NCI-H1417 treated with DMSO at 0.1 percent for 48 hours (cell line): ENCODE data around the gene MOGAT1.
"Not testable (repeated sequence)": the region's sequence is repeated elsewhere in the genome, so short reads cannot be mapped to it uniquely, and the experiment has no call there.

Experiments used
- DNase-seq: peaks from one replicate; lab custom pipeline; 2025; lab: John Stamatoyannopoulos, UW

MOGAT1 gene

DNA sequence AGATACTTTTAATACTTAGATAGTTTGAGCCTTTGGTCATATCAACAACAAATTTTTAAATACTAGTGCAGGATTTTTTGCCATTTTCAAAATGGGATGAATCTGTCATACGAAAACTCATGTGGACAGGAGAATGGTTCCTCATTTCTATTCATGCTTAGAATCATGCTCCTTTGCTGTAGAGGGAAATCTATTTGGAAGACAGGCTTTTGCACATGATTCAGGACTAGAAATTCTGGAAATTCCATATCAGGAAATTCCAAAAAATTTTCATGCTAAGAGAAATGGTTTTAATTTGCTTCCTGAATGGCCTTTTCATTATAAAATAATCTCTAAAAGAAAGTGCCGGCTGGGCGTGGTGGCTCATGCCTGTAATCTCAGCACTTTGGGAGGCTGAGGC is 39.3 kb downstream of the MOGAT1 start:
- no peak for DNase-seq

DNA sequence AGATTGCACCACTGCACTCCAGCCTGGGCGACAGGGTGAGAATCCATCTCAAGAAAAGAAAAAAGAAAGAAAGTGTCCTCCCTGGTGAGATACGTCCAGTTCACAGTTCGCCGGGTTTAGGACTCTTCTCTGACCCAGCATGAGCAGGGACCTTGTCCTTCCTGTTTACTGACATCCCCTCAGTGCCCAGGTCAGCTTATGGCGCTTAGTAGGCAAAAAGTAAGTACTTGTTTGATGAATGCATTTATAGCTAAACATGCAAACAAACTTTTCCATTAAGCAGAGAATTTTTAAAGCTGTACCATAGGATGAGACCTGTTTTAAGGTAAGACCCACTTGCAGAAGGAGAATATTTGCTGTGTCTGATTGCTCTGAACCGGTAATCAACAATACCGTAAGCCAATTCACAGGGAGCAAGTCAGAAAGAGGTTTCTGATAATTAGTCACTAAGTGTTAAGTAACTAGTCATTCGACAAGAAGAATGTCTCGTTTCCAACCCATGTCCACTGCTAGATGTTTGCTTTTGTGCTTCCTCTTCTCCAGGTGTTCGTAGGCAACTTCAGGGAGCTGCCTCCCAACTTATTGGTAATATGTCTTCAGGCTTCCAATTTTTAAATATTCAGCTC is 40.0 kb downstream of the MOGAT1 start:
- DNase-seq, result no peak

DNA sequence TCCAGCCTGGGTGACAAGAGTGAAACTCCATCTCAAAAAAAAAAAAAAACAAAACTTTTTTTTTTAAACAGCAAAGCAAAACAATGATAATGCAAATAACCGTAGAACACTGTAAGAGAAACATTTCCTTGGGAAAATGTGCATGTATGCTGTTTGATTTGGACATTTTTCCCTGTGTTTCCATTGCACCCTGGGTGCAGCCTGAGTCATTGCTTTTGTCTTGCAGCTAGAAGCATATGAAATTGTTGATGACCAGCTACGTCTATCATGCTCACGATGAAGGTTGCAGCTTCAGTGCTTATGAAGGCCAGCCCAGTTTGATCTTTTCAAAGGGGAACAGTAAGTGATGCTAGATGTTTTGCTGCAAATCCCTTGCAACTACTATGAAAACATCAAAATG is 41.5 kb downstream of the MOGAT1 start:
- no peak for DNase-seq

DNA sequence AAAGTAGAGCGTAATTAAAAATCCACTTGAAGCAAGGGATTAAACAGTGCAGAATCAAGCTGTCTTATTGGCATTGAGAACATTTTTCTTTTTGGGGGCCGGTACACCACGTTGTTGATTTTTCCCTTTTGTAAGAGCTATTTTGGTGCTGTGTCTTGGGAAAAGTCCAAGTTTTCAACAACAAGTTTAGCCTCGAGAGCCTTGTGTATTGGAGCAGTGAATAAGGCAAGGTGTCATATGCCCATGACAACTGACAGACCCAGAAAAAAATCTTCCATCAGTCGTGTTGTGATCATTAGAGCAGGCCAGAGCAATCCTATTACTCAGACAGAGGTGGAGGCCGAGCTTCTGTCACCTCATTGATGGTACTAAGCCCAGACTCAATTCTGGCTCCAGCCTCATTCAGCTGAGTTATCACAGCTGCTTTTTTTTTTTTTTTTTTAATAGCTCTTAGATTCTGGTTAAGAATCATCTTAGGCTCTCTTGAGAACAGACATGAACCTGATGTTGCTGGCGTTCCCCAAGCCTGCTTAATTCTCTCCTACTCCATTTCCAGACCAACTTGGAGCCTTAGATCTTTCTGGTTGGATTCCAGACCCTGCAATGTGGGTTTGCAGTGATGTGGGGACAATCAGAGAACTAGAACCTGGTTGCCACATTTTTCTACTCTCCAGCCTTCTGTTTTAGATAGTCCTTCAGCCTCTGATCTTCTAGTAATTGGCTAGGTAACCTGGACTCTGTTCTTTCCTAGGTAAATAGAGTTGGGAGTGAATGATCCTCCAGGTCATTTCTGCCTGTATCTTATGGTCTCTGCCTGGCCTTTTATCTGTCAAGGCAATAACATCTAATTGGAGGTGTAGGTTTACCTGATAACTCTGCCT is 43.1 kb downstream of the MOGAT1 start:
- no peak for DNase-seq

DNA sequence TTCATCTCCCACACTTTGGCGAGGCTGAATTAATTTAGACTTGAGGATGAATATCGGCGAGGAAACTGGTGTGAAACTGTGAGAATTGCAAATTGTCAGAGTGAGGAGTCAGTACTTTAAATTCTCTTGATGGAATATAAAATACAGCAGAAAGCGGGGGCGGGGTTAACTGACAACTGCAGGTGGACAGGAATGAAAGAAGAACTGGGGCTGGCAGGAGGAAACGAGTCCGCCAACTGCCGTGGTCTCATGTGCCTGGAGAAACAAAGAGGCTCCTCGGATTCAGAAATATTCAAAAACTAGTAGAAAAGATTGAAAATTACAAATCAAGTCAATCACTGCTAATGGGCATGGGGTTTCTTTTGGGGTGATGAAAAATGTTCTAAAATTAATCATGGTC is 44.3 kb downstream of the MOGAT1 start:
- no peak for DNase-seq

DNA sequence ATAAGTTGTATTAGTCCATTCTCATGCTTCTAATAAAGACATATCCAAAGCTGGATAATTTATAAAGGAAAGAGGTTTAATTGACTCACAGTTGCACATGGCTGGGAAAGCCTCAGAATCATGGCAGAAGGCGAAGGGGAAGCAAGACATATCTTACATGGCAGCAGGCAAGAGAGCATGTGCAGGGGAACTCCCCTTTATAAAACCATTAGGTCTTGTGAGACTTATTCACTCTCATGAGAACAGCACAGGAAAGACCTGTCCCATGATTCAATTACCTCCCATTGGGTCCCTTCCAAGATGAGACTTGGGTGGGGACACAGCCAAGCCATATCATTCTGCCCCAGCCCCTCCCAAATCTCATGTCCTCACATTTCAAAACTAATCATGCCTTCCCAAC is 48.3 kb downstream of the MOGAT1 start:
- not testable (repeated sequence) for DNase-seq

DNA sequence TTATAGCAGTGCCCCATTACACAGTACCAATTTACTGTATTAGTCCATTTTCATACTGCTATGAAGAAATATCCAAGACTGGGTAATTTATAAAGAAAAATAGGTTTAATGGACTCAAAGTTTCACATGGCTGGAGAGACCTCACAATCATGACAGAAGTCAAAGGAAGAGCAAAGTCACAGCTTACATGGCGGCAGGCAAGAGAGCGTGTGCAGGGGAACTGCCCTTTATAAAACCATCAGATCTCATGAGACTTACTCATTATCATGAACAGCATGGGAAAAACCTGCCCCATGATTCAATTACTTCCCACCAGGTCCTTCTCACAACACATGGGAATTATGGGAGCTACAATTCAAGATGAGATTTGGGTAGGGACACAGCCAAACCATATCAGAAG is 50.1 kb downstream of the MOGAT1 start:
- DNase-seq, result not testable (repeated sequence)

DNA sequence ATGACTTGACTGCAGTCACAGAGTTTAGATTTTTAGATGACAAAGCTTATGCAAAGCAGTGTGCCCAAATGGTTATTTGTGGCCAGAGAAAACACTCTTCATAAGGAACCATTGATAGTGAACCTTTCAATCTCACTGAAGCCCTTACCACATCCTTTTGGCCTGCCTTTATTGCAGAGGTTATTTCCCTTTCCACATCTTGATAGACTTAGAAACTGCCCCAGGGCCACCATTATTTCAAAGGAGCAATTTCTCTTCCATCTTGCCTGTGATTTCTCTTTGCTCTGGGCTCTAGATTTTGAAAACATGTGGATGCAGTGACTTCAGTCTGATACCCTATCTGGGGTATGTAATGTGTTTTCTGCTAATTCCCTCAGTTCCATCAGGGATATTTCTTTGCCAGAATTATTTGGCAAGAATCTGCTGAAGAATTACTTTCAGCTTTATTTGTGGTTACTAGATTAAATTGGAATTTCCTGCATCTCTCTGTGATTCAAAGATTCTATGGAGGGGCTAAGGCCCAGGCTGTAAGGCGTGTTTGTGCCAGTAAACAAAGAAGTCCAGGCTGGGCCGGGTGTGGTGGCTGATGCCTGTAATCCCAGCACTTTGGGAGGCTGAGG is 51.0 kb downstream of the MOGAT1 start:
- DNase-seq, result no peak

DNA sequence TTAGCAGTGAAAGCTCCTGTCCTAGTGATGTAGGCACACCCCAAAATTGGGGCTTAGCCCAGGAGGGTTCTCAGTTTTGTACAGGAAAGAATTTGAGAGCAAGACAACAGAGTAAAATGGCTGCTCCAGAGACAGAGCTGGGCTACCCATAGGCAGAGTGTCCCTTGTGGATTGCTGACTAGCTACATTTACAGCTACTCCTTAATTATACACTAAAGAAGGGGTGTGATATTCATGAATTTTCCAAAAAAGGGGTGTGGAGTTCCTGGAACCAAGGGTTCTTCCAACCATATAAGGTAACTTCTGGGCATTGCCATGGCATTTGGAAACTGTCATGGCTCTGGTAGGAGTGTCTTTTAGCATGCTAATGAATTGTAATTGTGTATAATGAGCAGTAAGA is 52.8 kb downstream of the MOGAT1 start:
- DNase-seq, result no peak

DNA sequence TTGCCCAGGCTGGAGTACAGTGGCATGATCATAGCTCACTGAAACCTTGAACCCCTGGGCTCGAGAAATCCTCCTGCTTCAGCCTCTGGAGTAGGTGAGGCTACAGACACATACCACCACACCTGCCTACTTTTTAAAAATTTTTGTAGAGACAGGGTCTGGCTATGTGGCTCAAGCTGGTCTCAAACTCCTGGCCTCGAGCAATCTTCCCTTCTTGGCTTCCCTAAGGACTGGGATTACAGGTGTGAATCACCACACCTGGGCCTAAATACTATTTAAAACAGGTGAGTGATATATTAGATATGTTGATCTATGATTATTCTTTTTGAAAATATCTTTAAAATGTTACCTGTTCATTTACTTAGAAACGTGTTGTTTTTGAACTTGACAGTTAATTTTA is 57.2 kb downstream of the MOGAT1 start:
- DNase-seq, result no peak

DNA sequence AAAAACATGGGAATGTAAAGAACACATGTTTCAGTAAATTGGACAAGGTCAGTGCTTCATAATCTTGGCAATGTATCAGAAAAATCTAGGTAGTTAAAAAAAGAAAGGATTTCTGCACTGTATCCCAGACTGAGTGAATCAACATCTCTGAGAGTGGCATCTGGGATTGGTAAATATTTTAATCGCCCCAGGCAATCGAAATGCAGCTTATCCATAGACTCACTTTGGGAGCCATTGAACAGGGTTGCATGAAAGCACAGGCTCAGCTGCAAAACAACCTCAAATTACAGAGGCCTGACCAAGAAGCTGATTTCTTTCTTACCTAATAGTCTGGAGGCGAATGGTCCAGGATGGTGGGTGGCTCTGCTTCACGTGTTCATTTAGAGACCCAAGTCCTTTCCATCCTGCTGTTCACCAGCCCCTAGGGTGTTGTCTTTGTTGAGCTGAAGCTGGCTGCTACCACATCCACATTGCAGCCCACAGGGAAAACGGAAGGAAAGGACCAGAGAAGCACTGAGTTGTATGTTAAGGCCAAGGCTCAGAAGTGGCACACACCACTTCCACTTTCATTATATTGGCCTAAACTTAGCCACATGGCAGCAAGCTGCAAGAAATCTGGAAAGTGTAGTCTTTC is 59.0 kb downstream of the MOGAT1 start:
- DNase-seq, result no peak

DNA sequence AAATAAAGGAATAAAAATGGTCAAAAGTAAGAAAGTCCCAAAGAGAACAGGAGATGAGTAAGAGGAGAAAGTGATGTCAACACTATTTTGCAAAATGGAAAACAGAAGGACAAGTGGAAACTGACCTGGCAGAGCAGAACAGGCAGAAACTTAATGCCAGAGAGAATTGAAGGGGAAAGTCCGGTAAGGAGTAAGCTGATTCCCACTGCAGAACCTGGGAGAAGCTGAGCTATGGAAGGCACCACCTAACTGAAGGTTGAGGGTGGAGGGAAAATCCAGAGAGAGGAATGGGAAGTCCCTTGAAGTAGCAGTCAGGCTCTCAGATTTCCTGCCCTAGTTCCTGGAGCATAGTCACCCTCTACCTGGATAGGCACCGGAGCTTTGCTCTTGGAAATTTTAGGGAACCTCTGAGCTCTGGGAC is 59.8 kb downstream of the MOGAT1 start:
- DNase-seq, result no peak

DNA sequence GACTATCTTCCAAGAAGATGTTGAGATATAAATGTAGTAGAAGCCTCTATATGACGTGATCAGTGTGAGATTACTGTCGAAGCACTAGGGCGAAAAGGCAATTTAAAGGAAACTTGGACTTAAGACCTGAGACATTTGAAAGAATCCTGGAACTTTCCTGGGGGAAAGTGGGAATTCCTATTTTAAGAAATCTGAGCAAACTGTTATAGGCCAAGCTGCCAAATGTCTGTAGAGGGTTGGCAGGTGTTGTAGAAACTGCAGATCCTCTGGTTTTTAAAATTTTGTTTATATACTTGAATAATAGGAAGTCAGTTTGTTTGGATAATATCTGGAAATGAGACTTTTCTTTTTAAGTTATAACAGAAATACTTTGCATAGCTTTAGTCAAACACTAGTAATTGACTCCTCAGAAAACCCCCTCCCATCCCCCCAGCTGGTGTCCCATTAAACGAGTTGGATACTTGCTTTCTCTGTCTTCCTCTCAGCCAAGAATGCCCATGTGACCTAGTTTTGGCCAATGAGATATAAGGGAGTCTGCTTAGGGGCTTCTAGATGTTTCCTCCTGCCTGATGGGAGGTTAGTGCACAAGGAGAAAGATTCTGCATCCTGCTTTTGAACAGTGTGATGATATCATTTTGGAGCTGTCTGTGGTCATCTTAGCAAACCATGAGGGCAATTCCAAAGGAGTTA is 61.2 kb downstream of the MOGAT1 start:
- no peak for DNase-seq

DNA sequence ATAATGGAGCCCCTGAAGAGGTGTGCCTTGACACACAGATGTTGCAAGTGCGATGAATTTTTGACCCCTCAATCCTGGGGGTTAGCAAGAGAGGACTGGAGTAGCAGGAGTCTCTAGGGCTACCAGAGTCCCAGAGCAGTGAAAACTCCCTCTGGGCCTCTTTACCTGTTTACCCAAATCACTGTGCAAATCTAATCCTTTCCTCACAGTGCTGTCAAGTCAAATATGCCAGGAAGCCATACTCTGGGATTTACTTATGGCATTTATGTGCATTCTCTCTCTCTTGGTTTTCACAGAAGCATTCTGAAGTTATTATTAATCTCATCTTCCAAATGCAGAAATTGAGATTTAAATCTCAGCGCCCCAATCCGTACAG is 62.0 kb downstream of the MOGAT1 start:
- DNase-seq, result no peak

DNA sequence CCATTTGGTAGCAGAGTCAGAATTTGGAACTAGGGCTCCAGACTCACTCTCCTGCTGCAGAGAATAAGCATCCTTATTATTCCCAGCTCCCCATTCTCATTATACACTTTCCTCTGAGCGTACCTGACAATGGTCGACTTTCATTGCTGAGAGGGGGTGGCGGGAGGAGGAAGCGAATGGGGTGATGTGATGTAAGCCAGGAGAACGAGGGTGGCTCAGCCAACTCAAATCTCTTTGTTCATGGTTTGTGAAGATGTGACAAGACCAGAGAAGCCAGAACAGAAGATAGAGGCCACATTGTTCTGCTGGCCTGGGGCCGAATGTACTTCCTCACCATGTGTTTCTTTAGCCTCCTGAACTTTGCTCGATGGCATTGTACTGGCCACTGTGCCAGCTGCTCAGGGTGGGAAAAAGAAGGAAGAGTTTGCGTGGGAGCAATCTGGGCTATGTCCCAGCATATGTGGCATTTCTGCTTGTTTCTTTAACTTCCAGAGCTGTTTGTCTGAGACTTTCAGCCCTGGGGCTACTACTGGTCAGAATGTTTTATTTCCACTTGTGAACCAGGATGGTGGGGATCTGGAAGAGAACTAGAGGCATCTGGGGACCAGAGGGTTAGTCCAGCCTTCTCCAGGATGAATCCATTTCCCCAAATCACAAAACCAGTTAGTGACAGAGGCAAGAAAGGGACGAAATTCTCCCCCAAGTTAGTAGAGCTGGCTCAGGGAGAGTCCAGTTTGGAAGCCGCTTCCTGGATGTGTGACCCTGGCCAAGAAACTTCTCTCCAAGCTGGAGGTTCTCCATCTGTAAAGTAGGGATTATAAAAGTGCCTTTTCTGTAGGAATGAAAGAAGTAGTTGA is 62.6 kb downstream of the MOGAT1 start:
- no peak for DNase-seq

DNA sequence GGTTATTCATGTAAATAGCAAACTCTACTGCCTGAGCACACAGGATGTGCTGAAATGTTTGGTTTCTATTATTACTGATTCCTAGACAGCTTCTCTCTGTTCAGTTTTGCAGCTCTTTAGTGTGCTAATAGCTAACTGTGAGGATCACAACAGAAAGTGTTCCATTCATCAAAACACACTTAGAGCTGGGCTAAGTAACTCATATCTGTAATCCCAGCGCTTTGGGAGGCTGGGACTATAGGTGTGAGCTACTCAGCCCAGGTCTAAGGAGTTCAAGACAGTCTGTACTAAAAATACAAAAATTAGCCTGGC is 63.2 kb downstream of the MOGAT1 start:
- no peak for DNase-seq

DNA sequence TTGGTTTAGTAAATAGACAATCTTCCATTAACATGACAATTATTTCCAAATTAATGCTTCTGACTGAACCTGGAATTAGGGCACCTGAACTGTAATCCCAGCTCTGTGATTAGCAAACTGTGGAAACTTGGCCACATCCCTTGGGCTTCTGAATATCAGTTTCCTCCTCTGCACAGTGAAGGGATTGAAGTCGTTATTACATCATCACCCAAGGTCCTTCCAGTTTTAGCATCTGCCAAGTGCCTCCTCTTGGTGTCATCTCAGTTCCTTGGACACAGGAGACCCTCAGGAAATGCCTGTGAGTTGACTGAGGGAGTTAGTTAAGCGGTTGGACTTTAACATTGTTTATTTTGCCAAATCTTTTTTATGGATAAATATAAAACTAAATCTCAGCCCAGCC is 64.8 kb downstream of the MOGAT1 start:
- no peak for DNase-seq

DNA sequence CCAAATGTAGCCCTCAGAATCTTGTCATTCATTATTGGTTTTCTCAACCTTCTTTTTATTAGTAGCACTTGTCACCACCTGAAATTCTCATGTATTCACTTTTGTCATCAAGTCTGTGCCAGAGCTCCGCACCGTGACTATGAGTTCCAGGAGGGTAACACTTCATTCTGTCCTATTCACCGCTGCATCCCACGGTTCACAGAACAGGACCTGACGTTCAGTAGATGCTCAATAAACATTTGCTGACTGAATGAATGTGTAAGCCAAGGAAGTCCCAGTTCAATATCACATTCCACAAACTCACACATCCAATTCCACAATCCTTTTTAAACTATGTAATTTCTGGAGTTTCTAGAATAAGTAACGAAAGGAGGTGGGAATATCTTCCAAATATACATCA is 65.5 kb downstream of the MOGAT1 start:
- DNase-seq, result no peak

DNA sequence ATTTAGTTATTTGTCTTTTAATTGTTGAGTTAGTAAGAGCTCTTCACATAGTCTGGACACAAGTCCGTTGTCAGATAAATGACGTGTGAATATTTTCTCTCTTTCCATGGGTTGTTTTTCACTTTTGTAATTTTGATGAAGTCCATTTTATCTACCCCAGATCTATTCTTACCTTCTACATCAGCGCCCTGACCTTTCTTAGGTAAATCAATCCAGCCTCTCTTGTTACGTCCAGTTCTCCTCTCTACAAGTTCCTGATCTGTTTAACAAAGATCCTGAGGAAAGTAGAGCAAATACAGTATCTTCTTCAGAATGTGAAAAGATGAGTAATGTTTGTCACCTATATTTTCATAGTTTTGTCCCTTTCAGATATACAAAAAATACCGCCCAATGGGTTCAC is 66.9 kb downstream of the MOGAT1 start:
- no peak for DNase-seq

DNA sequence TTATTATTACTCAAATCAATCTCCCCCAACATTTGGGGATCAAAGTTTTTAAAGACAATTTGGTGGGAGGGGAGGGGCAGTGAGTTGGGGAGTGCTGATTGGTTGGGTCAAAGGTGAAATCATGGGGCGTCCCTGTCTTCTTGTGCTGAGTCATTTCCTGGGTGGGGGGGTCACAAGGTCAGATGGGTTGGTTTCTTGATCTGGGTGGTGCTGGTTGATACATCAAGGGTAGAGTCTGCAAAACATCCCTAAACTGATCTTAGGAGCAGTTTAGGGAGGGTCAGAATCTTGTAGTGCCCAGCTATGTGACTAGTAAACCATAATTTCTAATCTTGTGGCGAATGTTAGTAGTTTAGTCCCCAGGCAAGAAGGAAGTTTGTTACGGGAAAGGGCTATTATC is 67.4 kb downstream of the MOGAT1 start:
- no peak for DNase-seq

DNA sequence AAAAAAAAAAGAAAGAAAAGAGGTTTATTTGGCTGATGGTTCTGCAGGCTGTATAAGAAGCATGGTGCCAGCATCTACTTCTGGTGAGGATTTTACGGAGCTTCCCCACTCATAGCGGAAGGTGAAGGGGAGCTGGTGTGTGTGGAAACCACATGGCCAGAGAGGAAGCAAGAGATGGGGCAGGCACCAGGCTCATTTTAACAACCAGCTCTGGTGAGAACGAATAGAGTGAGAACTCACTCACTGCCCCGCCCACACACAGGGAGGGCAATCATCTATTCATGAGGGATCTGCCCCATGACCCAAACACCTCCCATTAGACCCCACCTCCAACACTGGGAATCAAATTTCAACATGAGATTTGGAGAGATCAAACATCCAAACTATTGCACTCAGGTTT is 68.5 kb downstream of the MOGAT1 start:
- DNase-seq, result no peak
